Thoracic aorta endothelial cell (primary cell): ENCODE data around the gene ARHGEF33. TPM values are rescaled to one million over a fixed set of nuclear protein-coding genes. Genes with fewer than 3 reads are reported as not detected.

Experiments used
- small RNA-seq: library from RNA; depleted of rRNA; stranded (forward); fragments of <200 nt; gene quantifications from one replicate; pipeline ENCODE3, GENCODE V24; 2012
- total RNA-seq: library from RNA; depleted of rRNA; stranded (reverse); fragments of >200 nt; gene quantifications from 2 replicates; pipeline ENCODE4 v1.2.3, GENCODE V29; 2012

The ARHGEF33 gene
- 0.13 and 0.14 TPM in 2 replicates for total RNA-seq

GRCh38 chr2:38889575-38889974, at the start of gene ARHGEF33:
ARHGEF33 (plus strand) TSS chr2:38889875; CDS start chr2:38919448, 29,573 bp downstream.

DNA sequence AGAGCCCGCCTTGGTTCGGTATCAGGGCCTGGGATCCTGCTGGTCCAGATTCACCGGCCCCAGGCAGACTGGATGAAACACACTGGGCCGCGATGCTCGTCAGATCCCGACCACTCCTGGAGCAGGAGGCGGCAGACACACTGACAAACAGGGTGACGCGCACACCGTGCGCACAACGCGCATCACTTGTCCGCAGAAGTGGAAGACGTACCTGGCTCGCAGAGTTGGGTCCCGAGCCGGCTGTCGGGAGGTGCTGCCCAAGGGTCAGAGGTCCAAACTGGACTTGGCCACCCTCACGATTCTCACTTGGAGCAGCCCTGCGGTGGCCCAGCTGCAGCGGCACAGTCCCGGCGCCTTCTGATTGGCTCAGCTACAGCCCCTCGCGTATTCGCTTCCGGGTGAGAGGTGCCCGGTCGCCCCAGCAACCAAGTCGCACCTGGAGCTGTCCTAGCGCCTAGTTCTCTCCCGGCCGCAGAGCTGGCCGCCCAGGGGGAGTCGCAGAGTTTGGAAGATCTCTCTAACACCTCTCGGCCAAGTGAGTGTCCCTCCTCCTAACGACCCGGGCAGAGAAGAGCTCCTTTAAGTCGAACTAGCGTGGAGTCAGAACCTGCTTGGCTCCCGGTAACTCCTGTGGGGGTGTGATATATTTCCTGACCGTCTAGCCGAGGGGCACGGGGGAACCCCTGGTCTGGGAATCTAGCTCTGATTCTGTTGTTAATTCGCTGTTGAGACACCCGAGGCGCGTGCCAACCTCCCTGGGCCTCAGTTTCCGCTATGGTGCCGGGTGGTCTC, 13.9 kb upstream of the ARHGEF33 start, which contains the start of the genes DHX57 and MORN2:
Gene DHX57, minus strand, starts transcription at position 359 of the 792 bp plus-strand sequence. CDS start 7,529 bp downstream, outside the sequence.
Gene MORN2, plus strand, starts transcription at position 401 of the 792 bp plus-strand sequence.

Small RNA genes within 50 kb of the gene (small RNA-seq; reads per million reads assigned to genes)
- gene RN7SL96P (not detected), gene RNU6-851P (not detected)

Other genes starting within 250 kb of the ARHGEF33 start
- gene GALM, start 223.8 kb upstream of the ARHGEF33 start, total RNA-seq = 3.5 and 6.7 TPM in 2 replicates
- gene SRSF7, start 138.5 kb upstream of the ARHGEF33 start, total RNA-seq = 167 and 223 TPM in 2 replicates
- 10.6 and 11.7 TPM in 2 replicates for gene GEMIN6, start 111.7 kb upstream of the ARHGEF33 start, total RNA-seq
- 30.2 and 34.0 TPM in 2 replicates for gene DHX57, start 13.9 kb upstream of the ARHGEF33 start, total RNA-seq
- gene MORN2, start 13.9 kb upstream of the ARHGEF33 start, total RNA-seq = 15.9 and 22.2 TPM in 2 replicates
- 34.3 and 34.6 TPM in 2 replicates for gene SOS1, start 231.2 kb downstream of the ARHGEF33 start, total RNA-seq